Activated CD4-positive, alpha-beta T cell treated with anti-CD3 and anti-CD28 coated beads for 48 hours (primary cell): ENCODE results near the gene FGF12.

Source experiments
- DNase-seq: peaks from one replicate; pipeline ENCODE4 v3.0.0-alpha.2; 2020

Gene FGF12

DNA sequence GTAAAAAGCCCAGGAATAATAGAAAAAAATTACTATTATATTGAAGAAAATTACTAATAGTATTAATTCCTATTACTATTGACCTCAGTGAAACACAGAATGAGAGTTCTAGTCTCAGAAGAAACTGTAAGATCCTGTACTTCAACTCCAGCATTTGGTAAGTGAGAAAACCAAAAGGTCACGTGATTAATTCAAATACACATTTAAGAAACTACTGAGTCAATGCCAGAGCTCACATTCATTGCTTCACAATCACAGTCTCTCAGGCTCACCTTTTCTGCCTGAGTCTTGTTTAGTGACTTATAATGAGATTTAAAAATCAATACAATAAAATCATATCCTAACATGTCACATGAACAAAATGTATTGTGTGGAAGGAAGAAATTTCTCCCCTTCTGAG lies 556.1 kb downstream of the FGF12 start:
- DNase-seq: no peak

DNA sequence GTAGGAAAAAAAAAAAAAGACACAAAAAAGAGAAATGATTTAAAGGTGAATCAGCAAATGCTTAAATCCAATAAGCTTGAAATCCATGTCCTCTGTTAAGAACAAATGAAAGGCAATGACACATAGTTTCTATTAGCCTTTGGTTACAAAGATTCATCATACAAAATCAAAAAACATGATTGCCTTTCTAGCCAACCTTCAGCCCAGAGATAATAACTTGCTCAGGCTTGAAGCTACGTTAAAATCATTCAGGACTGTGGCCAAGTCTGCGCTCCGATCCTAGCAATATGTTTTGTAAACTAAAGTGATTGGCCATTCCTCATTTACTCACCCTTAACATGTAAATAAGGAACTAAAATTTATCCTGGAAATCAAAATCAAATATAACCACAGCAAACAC lies 556.7 kb downstream of the FGF12 start:
- no peak for DNase-seq

GRCh38 chr3:192170031-192170430 lies 557.3 kb downstream of the FGF12 start:
- DNase-seq: no peak

DNA sequence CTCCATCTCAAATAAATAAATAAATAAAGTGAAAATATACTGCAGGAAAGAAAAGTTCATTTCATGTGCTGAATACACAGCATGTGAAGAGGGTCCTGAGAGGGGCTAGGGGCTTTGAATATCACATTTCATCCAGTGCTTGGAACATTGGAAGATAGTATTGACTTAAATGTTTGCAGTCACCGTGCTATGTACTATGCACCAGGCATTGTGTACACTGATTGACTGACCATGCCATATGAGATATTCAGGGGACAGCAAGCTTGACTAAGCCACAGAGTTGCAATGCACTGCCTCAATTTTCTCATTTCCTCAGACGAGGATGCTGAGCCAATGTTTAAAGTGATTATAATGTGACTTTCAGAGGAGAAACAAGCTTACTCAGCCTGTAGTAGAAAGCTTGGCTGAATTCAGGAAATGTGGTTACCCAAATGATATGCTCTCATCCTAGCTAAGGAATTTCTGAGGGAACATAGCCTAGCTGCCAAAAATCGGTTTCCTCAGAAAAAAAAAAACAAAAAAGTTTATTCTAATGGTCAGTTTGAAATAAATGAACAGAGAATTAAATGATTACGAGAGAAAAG lies 557.9 kb downstream of the FGF12 start:
- DNase-seq: no peak

DNA sequence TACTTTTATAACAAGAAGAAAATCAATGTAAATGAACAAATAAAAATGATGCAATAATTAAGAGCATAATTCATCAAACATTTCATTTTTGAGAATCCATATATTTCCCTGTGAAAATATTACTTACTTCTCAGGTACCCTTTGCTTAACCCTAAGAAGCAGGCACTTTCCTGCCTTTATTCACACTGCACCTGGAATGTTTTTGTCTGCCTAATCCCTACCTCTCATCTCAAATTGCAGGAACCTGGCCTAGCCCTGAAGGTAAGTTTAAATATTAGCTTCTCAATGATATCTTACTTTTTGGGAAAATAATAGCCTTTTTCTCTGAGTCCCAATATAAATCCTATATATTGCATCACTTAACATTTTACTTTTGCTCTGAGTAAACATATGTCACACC lies 559.1 kb downstream of the FGF12 start:
- DNase-seq: no peak

- DNase-seq: no peak
Observed at GRCh38 chr3:192165552-192165951, 561.8 kb downstream of the FGF12 start.

GRCh38 chr3:192161661-192162060 lies 565.7 kb downstream of the FGF12 start:
- no peak for DNase-seq

DNA sequence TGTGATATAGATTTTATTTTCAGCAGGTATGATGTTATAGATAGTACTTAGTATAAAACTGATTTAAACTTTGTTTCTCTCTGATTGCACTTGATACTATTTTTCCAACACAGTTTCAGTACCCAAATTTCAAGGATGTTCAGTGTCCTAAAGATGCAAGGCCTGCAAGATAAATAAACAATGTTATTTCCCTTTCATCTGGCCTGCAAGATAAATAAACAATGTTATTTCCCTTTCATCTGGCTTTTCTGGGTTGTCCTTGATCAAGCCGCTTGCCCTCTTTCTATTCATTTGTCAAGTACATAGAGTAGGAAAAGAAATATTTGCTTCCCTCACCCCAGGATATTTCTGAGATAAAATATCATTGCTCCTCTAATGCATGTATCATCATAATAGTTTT lies 571.0 kb downstream of the FGF12 start:
- no peak for DNase-seq

- DNase-seq: no peak
Observed at GRCh38 chr3:192155194-192155593, 572.1 kb downstream of the FGF12 start.

- no peak for DNase-seq
Observed at GRCh38 chr3:192133271-192133670, 594.1 kb downstream of the FGF12 start.

- DNase-seq: peak; percentile 27
Observed at GRCh38 chr3:192130534-192131132, 596.7 kb downstream of the FGF12 start.

- DNase-seq: no peak
Observed at GRCh38 chr3:192129586-192129985, 597.8 kb downstream of the FGF12 start.

GRCh38 chr3:192128922-192129321 lies 598.4 kb downstream of the FGF12 start:
- no peak for DNase-seq

- DNase-seq: no peak
Observed at GRCh38 chr3:192128060-192128459, 599.3 kb downstream of the FGF12 start.

DNA sequence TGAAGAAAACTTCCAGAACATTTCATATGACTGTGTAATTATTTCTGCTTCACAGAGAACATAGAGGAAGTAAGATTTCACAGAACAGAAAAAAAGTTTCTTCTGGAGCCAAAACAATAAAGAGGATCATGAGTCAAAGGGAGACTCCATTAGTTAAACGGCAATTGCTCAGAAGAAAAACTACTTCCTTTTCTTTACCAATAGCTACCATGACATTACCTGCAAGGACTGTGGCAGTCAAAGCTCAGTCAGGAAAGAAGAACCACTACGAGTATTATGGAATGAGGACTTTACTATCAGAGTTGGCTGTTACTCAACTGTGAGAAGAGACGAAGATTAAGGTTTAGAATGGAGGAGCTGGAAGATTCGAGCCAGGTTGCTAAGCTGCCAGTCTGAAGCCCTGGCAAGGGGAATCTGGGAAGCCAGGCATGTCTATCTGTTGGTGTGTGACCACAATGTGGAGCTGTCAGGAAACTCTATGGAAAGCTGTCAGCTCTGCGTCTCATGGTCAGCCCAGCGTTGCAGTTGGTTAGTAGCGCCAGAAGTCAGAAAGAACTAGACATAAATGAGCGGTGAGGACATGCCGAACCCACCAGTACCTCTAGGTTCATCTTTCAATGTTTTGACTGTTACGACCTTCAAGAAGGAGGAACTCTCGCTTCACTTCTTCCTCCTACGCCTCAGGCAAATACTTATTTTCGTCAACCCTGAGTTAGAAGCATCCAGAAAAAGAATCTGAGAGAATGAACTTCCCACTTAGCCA lies 604.3 kb downstream of the FGF12 start:
- DNase-seq: no peak

- DNase-seq: no peak
Observed at GRCh38 chr3:192121923-192122322, 605.4 kb downstream of the FGF12 start.

DNA sequence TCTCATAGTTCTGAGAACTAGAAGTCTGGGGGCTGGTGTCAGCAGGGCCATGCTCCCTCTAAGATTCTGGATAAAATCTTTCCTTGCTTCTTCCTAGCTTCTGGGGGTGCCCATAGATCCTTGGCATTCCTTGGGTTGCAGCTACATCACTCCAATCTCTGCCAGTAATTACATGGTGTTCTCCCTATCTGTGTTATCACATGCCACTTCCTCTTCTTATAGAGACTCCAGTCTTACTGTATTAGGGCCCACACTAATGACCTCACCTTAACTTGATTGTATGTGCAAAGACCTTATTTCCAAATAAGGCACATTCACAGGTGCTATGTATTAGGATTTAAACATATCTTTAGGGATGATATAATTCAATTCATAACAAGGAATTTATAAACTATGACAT lies 618.5 kb downstream of the FGF12 start:
- no peak for DNase-seq

GRCh38 chr3:192106543-192106942 lies 620.8 kb downstream of the FGF12 start:
- DNase-seq: no peak

GRCh38 chr3:192092388-192093005 lies 634.8 kb downstream of the FGF12 start:
- no peak for DNase-seq

GRCh38 chr3:192091831-192092230 lies 635.5 kb downstream of the FGF12 start:
- no peak for DNase-seq

- no peak for DNase-seq
Observed at GRCh38 chr3:192090586-192090985, 636.8 kb downstream of the FGF12 start.
